NCI-H345 treated with DMSO at 0.1 percent for 48 hours (cell line): Measurements from ENCODE around the gene PLD6.

Experiments
- DNase-seq: peaks from one replicate; lab custom pipeline; 2025; ENCODE audit not compliant: unreplicated experiment; lab: John Stamatoyannopoulos, UW

The PLD6 gene

GRCh38 chr17:17157041-17157440 is 49.1 kb downstream of the PLD6 start:
- no peak for DNase-seq

- DNase-seq: no peak
Measured at GRCh38 chr17:17156511-17156910, 49.6 kb downstream of the PLD6 start.

- DNase-seq: no peak
Measured at GRCh38 chr17:17156107-17156506, 50.0 kb downstream of the PLD6 start.

- no peak for DNase-seq
Measured at GRCh38 chr17:17155568-17155967, 50.6 kb downstream of the PLD6 start.

GRCh38 chr17:17154981-17155380 is 51.2 kb downstream of the PLD6 start:
- DNase-seq: no peak

- DNase-seq: no peak
Measured at GRCh38 chr17:17154556-17154955, 51.6 kb downstream of the PLD6 start.

- no peak for DNase-seq
Measured at GRCh38 chr17:17153709-17154108, 52.4 kb downstream of the PLD6 start.

- no peak for DNase-seq
Measured at GRCh38 chr17:17153071-17153470, 53.1 kb downstream of the PLD6 start.

GRCh38 chr17:17152385-17152784 is 53.7 kb downstream of the PLD6 start:
- no peak for DNase-seq

- no peak for DNase-seq
Measured at GRCh38 chr17:17151962-17152361, 54.2 kb downstream of the PLD6 start.

- no peak for DNase-seq
Measured at GRCh38 chr17:17151541-17151940, 54.6 kb downstream of the PLD6 start.

GRCh38 chr17:17151055-17151454 is 55.1 kb downstream of the PLD6 start:
- DNase-seq: no peak
